A673 (cell line): Measurements from ENCODE around the gene GZMA. TPM values are rescaled to one million over a fixed set of nuclear protein-coding genes. Genes with fewer than 3 reads are reported as not detected.

Experiments used
- BruUV-seq: library from RNA; stranded (reverse); fragments of 400-500 nt; replicated peaks from 2 replicates; lab custom pipeline; 2021; lab: Mats Ljungman, UMichigan
- CTCF ChIA-PET: fragments of 300-600 bp; sonication (Branson Sonifier 250); formaldehyde crosslinking; loops from one replicate; lab custom pipeline; 2022; ENCODE audit warnings: antibody characterized with exemption; lab: Charles Lee
- POLR2A ChIA-PET: fragments of 300-600 bp; sonication (Branson Sonifier 250); formaldehyde crosslinking; loops from one replicate; lab custom pipeline; 2022; ENCODE audit warnings: antibody characterized with exemption; ENCODE audit not compliant: low non-redundant PET; lab: Charles Lee
- DNase-seq: peaks from one replicate; pipeline ENCODE4 v3.0.0-alpha.2; 2015; ENCODE audit warnings: low spot score
- H3K27ac ChIP-seq: fragments of 200-600 bp; sonication (generic); 2 replicates; pipeline ENCODE4 v1.5.1; 2016; ENCODE audit warnings: mixed run types, low read depth, mild to moderate bottlenecking, mixed read lengths, antibody characterized with exemption, low read length; ENCODE audit not compliant: poor library complexity, severe bottlenecking
- H3K27me3 ChIP-seq: fragments of 200-600 bp; sonication (generic); replicated peaks from 2 replicates; pipeline ENCODE4 v1.6.1; 2017; ENCODE audit warnings: mixed run types, low read depth, mild to moderate bottlenecking, mixed read lengths, antibody characterized with exemption, low read length; ENCODE audit not compliant: insufficient read depth, poor library complexity
- H3K36me3 ChIP-seq: fragments of 200-600 bp; sonication (generic); 2 replicates; pipeline ENCODE4 v1.6.1; 2016; ENCODE audit warnings: mixed run types, mild to moderate bottlenecking, mixed read lengths, antibody characterized with exemption, low read length; ENCODE audit not compliant: insufficient read depth, poor library complexity, severe bottlenecking
- H3K4me1 ChIP-seq: fragments of 200-600 bp; sonication (generic); 2 replicates; pipeline ENCODE4 v1.6.1; 2017; ENCODE audit warnings: mixed run types, mild to moderate bottlenecking, mixed read lengths, antibody characterized with exemption, low read length; ENCODE audit not compliant: insufficient read depth, poor library complexity, severe bottlenecking
- H3K4me3 ChIP-seq: fragments of 200-600 bp; sonication (generic); 2 replicates; pipeline ENCODE4 v1.5.1; 2016; ENCODE audit warnings: low read depth, mixed run types, mild to moderate bottlenecking, mixed read lengths, low read length; ENCODE audit not compliant: poor library complexity, severe bottlenecking
- H3K9me3 ChIP-seq: fragments of 200-600 bp; sonication (generic); 2 replicates; pipeline ENCODE4 v1.6.1; 2016; ENCODE audit warnings: mixed run types, low read depth, mild to moderate bottlenecking, mixed read lengths, antibody characterized with exemption, low read length; ENCODE audit not compliant: poor library complexity, severe bottlenecking
- EZH2 ChIP-seq: fragments of 200-600 bp; sonication (generic); IDR thresholded peaks from 2 replicates; pipeline ENCODE4 v1.6.1; 2017; ENCODE audit warnings: borderline replicate concordance, low read depth, mild to moderate bottlenecking, mixed read lengths, antibody characterized with exemption, low read length; ENCODE audit not compliant: poor library complexity, severe bottlenecking
- intact Hi-C: fragments of 100-400 bp; cut with micrococcal nuclease; formaldehyde crosslinking; loops from one replicate; pipeline ENCODE4 v1.10.0; 2022; ENCODE audit not compliant: unreplicated experiment
- total RNA-seq: library from RNA; stranded (reverse); gene quantifications from 2 replicates; pipeline ENCODE4 v1.2.3, GENCODE V29; 2021
- TF ChIP-seq, protein P1 (sequence below): fragments of 300-800, 200-600 bp; sonication (generic); conservative IDR thresholded peaks from 2 replicates; pipeline ENCODE4 v1.5.1; 2017; ENCODE audit warnings: low read depth, mild to moderate bottlenecking, antibody characterized with exemption, low read length, moderate library complexity, mixed read lengths

GZMA gene
- total RNA-seq, 1 experiment from 2014 or later, result not detected

DNA sequence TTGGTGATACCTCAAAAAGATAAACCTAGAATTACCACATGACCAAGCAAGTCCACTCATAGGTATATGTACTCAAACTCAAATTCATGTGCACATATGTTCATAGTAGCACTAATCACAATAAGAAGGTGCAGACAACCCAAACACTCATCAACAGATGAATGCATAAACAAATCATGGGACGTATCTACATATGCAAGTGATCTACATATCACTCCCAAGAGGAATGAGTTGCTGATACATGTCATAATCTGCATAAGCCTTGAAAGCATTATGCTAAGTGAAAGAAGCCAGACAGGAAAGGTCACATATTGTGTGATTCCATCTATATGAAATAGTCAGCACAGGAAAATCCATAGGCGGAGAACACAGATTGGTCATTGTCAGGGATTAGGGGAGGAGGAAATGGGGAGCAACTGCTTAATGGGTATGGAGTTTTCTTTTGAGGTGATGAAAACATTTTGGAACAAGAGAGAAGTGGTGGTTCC is 46.9 kb downstream of the GZMA start:
- CTCF ChIA-PET, result no interaction called here
- no peak overlapping the region for H3K4me3 ChIP-seq
- H3K27me3 ChIP-seq, result peaks cover 21% of the 10 kb centered on the region
- intact Hi-C loops, result loop anchor here (5.0 to 10.0 kb wide), 2 partner anchors 635 to 907 kb away; partner anchors contain the start of gene SNX18
- H3K4me1 ChIP-seq, result no peaks in the 10 kb centered on the region
- no peaks in the 10 kb centered on the region for H3K9me3 ChIP-seq
- H3K36me3 ChIP-seq, result no peaks in the 10 kb centered on the region
- BruUV-seq, result no TSS peak
- H3K27ac ChIP-seq, result no peak overlapping the region
- POLR2A ChIA-PET, result no interaction called here
- DNase-seq, result no peak
- TF ChIP-seq EZH2, result no peak
- TF ChIP-seq, protein P1, sequence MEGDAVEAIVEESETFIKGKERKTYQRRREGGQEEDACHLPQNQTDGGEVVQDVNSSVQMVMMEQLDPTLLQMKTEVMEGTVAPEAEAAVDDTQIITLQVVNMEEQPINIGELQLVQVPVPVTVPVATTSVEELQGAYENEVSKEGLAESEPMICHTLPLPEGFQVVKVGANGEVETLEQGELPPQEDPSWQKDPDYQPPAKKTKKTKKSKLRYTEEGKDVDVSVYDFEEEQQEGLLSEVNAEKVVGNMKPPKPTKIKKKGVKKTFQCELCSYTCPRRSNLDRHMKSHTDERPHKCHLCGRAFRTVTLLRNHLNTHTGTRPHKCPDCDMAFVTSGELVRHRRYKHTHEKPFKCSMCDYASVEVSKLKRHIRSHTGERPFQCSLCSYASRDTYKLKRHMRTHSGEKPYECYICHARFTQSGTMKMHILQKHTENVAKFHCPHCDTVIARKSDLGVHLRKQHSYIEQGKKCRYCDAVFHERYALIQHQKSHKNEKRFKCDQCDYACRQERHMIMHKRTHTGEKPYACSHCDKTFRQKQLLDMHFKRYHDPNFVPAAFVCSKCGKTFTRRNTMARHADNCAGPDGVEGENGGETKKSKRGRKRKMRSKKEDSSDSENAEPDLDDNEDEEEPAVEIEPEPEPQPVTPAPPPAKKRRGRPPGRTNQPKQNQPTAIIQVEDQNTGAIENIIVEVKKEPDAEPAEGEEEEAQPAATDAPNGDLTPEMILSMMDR, result no peak

DNA sequence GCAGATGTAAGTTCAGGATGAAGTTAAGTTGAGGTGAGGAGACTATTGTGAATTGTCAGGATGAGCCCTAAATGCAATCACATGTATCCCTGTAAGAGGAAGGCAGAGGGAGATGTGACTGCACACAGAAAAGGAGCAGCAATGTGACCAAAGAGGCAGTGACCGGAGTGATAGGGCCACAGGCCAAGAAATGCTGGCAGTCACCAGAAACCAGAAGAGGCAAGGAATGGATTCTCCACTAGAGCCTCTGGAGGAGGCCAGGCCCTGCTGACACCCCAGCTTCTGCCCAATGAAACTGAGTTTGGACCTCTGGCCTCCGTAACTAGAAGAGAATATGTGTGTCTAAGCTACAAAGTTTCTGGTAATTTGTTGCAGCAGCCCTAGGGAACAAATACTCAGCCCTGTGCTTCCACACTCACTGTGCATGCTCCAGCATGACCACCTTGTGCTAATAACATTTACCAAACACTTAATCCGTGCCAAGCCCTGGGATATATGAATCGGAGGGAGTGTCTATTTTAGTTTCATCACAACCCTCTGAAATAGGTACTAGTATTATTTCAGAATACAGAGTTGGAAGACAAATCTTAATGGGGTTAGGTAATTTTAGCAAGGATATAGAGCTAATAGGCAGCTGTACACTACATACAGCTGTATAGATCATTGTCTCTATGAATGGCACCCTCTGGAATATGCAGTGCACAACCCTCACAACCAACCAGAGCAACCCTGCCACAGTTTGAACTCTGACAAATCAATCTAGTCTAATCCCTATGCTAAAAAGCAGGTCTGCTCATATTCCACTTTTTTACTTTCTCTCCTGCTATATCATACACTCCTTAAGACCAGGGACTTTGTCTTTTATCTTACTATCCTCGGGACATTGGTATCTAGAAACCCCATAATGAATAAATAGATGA is 49.7 kb downstream of the GZMA start:
- BruUV-seq, result no TSS peak

DNA sequence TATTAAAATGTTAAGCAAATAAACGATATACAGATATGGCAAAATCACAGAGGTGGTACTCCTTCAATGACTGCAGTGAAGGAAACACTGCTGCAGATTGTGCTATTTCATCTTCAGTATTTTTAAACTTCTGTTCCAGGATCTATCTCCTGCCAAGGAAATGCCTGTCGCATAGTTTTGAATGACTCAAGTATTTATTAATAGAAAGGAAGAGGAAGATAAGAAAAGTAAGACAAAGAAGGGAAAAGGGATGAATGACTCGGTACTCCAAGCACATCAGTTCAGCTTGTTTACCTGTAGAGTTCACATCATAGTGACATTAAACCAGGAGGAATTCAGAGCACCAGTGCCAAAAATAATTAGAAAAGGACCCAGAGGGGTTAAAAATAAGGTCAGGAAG is 52.4 kb downstream of the GZMA start:
- ChIA-PET CTCF (no interaction called here), POLR2A (no interaction called here)
- Histone ChIP-seq H3K36me3 (no peaks in the 10 kb centered on the region), H3K9me3 (no peaks in the 10 kb centered on the region), H3K27ac (no peak overlapping the region), H3K4me1 (no peaks in the 10 kb centered on the region), H3K27me3 (peaks cover 7% of the 10 kb centered on the region), H3K4me3 (no peak overlapping the region)
- intact Hi-C loops, result no loop called here
- TF ChIP-seq, protein P1, result no peak
- no peak for TF ChIP-seq EZH2
- BruUV-seq, result no TSS peak
- DNase-seq, result no peak

More for the DNA sequence above, 49.7 kb downstream of the GZMA start:
- ChIA-PET CTCF (no interaction called here), POLR2A (no interaction called here)
- Histone ChIP-seq H3K4me3 (no peak overlapping the region), H3K9me3 (no peaks in the 10 kb centered on the region), H3K27ac (no peak overlapping the region), H3K27me3 (peaks cover 7% of the 10 kb centered on the region), H3K4me1 (no peaks in the 10 kb centered on the region), H3K36me3 (no peaks in the 10 kb centered on the region)
- DNase-seq, result no peak
- no peak for TF ChIP-seq EZH2
- TF ChIP-seq, protein P1, result no peak
- intact Hi-C loops, result no loop called here

Other genes starting within 250 kb of the GZMA start
- gene ESM1, start 117.1 kb upstream of the GZMA start, total RNA-seq, result not detected in 2 replicates
- not detected in 2 replicates for gene GZMK, start 78.4 kb upstream of the GZMA start, total RNA-seq
- 52.2 and 54.7 TPM in 2 replicates for gene GPX8, start 57.5 kb downstream of the GZMA start, total RNA-seq
- gene CDC20B, start 70.5 kb downstream of the GZMA start, total RNA-seq, result not detected in 2 replicates
- gene MCIDAS, start 124.7 kb downstream of the GZMA start, total RNA-seq, result 0.47 and 1.2 TPM in 2 replicates
- gene CCNO, start 131.0 kb downstream of the GZMA start, total RNA-seq, result 2.1 and 2.6 TPM in 2 replicates
- 28.6 and 30.3 TPM in 2 replicates for gene DHX29, start 205.0 kb downstream of the GZMA start, total RNA-seq
- gene MTREX, start 205.3 kb downstream of the GZMA start, total RNA-seq, result 135 and 139 TPM in 2 replicates